SU-DHL-6 (cell line): ENCODE measurements around the gene TSHZ2.

Experiments
- CTCF ChIP-seq: fragments of 200-600 bp; sonication (generic); IDR thresholded peaks from one replicate; pipeline ENCODE4 v1.5.1; 2017; ENCODE audit warnings: antibody characterized with exemption, mild to moderate bottlenecking, low read length, moderate library complexity; ENCODE audit not compliant: insufficient read depth, poor library complexity, severe bottlenecking
- EZH2phosphoT487 ChIP-seq: fragments of 200-600 bp; sonication (generic), shearing (Covaris generic); conservative IDR thresholded peaks from 2 replicates; pipeline ENCODE4 v1.6.1; 2018; ENCODE audit warnings: mild to moderate bottlenecking, antibody characterized with exemption, low read length, moderate library complexity, mixed read lengths

- TF ChIP-seq CTCF (no peak), EZH2phosphoT487 (no peak)
These were observed 76.2 kb downstream of the TSHZ2 start for GRCh38 chr20:53048387-53048786.
